Small intestine (tissue), 7 donors: ENCODE measurements around the gene GPR152. TPM values are rescaled to one million over a fixed set of nuclear protein-coding genes. Genes with fewer than 3 reads are reported as not detected.
"Not testable (repeated sequence)": the region's sequence is repeated elsewhere in the genome, so short reads cannot be mapped to it uniquely, and the experiment has no call there.

Experiments used
- DNase-seq, 2 donors: peaks; one replicate each; pipeline versions ENCODE4 v3.0.0 to v3.0.0-alpha.2; 2013
- FAIRE-seq: peaks from 2 replicates; lab custom pipeline; 2012; peaks lifted over from hg19 to GRCh38; lab: Jason Lieb, UNC
- H3K27ac ChIP-seq, 3 donors: one replicate each; pipeline ENCODE4 v1.5.1; 2013; ENCODE audit warnings: low read length in 2 of 3, mild to moderate bottlenecking in 2 of 3, control low read depth in 1 of 3, inconsistent platforms in 1 of 3, low read depth in 1 of 3, moderate library complexity in 1 of 3
- H3K27me3 ChIP-seq, 3 donors: one replicate each; pipeline ENCODE4 v1.6.1; 2013; ENCODE audit warnings: low read length in 3 of 3, inconsistent platforms in 1 of 3; ENCODE audit not compliant: control insufficient read depth in 3 of 3, insufficient read depth in 3 of 3
- H3K36me3 ChIP-seq, 3 donors: one replicate each; pipeline ENCODE4 v1.6.1; 2013; ENCODE audit warnings: low read length in 3 of 3, inconsistent platforms in 1 of 3, low read depth in 1 of 3, mild to moderate bottlenecking in 1 of 3, moderate library complexity in 1 of 3; ENCODE audit not compliant: control insufficient read depth in 3 of 3, insufficient read depth in 2 of 3
- H3K4me1 ChIP-seq, 3 donors: one replicate each; pipeline ENCODE4 v1.6.1; 2013; ENCODE audit warnings: low read length in 2 of 3, inconsistent platforms in 1 of 3, low read depth in 1 of 3, mild to moderate bottlenecking in 1 of 3, moderate library complexity in 1 of 3; ENCODE audit not compliant: control insufficient read depth in 3 of 3, insufficient read depth in 2 of 3
- H3K4me3 ChIP-seq, 3 donors: one replicate each; pipeline ENCODE4 v1.5.1; 2013; ENCODE audit warnings: low read length in 3 of 3, control low read depth in 1 of 3, inconsistent platforms in 1 of 3, low read depth in 1 of 3, mild to moderate bottlenecking in 1 of 3, moderate library complexity in 1 of 3
- H3K9me3 ChIP-seq, 2 donors: one replicate each; pipeline ENCODE4 v1.6.1; 2013; ENCODE audit warnings: low read depth in 1 of 2, low read length in 1 of 2; ENCODE audit not compliant: control insufficient read depth in 2 of 2, insufficient read depth in 1 of 2
- WGBS, 3 donors: extraction: QIAGEN DNeasy Blood & Tissue Kit; methylation state at CpG; one replicate each; pipeline ENCODE4 v1.1.7; 2013; 5-methylcytosine and 5-hydroxymethylcytosine counted together
- polyA plus RNA-seq, 4 donors: library from polyadenylated mRNA; stranded (reverse) in 3 of 4; unstranded in 1 of 4; fragments of 200-250 nt in 3 of 4; fragments of 120-200 nt in 1 of 4; gene quantifications; one replicate each; pipeline versions ENCODE4 v1.2.1 to v1.2.3, GENCODE V29; 2013
- donor health status: healthy with polysubstance abuse.
- donor health status: control.
- donor health status: control.
- donor health status: Bipolar disorder and iron deficiency.
- donor health status: healthy.

The GPR152 gene
- polyA plus RNA-seq, 4 donors = 0.04 TPM; not detected in 3

DNA sequence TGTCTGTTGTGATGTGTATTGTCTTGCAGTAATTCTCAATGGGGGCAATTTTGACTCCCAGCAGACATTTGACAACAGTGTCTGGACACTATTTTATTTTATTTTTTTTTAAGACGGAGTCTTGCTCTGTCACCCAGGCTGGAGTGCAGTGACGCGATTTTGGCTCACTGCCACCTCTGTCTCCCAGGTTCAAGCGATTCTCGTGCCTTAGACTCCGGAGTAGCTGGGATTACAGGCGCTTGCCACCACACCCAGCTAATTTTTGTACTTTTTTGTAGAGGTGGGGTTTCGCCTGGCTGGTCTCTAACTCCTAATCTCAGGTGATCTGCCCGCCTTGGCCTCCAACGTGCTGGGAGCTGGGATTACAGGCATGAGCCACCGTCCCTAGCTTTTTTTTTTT, 22.8 kb downstream of the GPR152 start:
- Histone ChIP-seq H3K9me3 (no peaks in the 10 kb centered on the region), H3K4me1 (peaks cover 4 to 16% (median 4%) of the 10 kb centered on the region in 3 donors), H3K4me3 (peak overlapping the region in 2 of 3 donors; percentile 54 to 57), H3K36me3 (peaks cover 3 to 58% (median 13%) of the 10 kb centered on the region in 3 donors), H3K27me3 (no peaks in the 10 kb centered on the region), H3K27ac (no peak overlapping the region)
- no peak for DNase-seq
- FAIRE-seq = no peak
- 61 to 83% (median 72%) methylated on average over 11 of the region's 11 CpGs for WGBS, 3 donors

DNA sequence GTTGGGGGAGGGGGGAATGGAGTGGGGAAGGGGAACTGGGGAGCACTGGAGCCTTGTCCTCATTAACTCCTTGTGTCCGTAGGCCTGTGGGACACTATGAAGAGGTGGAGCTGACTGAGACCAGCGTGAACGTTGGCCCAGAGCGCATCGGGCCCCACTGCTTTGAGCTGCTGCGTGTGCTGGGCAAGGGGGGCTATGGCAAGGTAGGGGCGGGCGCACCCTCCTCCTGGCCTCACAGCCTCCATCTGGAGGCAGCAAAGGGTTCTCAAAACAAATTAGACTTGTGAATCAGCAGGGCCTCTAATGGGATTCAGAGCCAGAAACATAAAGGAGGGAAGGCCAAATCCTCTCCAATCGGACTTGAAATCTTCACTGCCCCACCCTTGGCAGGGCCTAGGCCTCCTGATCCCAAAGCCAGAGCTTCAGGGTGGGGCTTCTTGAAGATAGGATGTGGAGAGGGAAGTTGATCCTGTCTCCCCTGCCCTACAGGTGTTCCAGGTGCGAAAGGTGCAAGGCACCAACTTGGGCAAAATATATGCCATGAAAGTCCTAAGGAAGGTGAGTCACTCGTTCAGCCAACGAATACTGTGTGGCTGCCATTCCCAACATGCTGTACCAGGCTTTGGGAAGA, 23.4 kb downstream of the GPR152 start:
- no peaks in the 10 kb centered on the region for H3K9me3 ChIP-seq
- WGBS, 3 donors = 16 to 40% (median 30%) methylated on average over 12 of the region's 12 CpGs
- H3K4me3 ChIP-seq = peak overlapping the region; percentile 54 to 65 (median 57)
- DNase-seq = no peak
- H3K27ac ChIP-seq = peak overlapping the region in 2 of 3 donors; percentile 70 to 89
- H3K36me3 ChIP-seq = peaks cover 3 to 53% (median 13%) of the 10 kb centered on the region in 3 donors
- peaks cover 4 to 16% (median 4%) of the 10 kb centered on the region in 3 donors for H3K4me1 ChIP-seq
- H3K27me3 ChIP-seq = no peaks in the 10 kb centered on the region
- FAIRE-seq = no peak

DNA sequence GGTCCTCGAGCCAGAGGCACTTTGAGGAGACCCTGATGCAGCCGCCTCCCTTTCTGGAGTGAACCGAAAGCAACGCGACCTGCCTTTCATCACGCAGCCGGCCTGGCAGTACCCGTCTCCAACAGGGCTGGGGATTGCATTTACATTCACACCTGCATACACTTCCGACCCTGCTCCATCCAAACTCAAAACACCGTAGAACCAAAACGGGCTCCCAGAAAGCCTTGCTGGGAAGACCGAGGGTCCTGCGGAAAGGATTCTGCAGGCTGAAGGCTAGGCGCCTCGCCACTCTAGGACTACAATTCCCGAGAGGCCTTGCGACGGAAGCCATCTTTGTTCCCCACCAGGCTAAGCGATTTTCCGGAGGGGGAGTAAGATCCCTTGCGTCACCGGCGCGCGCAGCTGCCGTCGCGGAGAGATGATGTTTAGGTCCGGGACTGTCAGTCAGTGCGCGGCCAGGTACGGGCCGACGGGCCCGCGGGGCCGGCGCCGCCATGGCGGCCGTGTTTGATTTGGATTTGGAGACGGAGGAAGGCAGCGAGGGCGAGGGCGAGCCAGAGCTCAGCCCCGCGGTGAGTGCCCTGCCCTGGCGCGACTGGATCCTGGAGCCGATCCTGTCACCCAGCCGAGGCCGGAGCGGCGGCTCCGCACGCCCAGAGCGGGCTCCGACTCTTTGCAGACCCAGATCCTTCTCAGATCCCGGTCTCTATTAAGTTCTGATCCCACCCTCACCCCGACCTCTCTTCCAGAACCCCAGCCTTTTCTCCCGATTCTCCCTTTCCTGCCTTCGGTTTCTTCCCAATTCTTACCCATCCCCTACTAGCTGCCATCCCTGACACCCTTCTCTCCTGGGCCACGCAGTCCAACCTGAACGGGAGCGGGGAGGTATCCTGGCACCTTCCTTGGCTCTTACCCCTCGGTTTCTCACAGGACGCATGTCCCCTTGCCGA, 24.2 kb downstream of the GPR152 start, which contains the start of gene RPS6KB2:
RPS6KB2 (plus strand) TSS at position 443 of the 950 bp plus-strand sequence; CDS start at position 495, 52 bp downstream.
- H3K4me1 ChIP-seq = peaks cover 4 to 16% (median 4%) of the 10 kb centered on the region in 3 donors
- H3K27ac ChIP-seq = peak within 1 kb of the TSS; percentile 69 to 89 (median 80)
- DNase-seq = peak; percentile 98 to 99
- WGBS, 3 donors = 0 to 1% (median 0%) methylated on average over 58 to 68 of the region's 68 CpGs
- peaks cover 3 to 45% (median 13%) of the 10 kb centered on the region in 3 donors for H3K36me3 ChIP-seq
- FAIRE-seq = no peak
- no peaks in the 10 kb centered on the region for H3K9me3 ChIP-seq
- peak within 1 kb of the TSS; percentile 54 to 65 (median 57) for H3K4me3 ChIP-seq
- H3K27me3 ChIP-seq = no peaks in the 10 kb centered on the region

DNA sequence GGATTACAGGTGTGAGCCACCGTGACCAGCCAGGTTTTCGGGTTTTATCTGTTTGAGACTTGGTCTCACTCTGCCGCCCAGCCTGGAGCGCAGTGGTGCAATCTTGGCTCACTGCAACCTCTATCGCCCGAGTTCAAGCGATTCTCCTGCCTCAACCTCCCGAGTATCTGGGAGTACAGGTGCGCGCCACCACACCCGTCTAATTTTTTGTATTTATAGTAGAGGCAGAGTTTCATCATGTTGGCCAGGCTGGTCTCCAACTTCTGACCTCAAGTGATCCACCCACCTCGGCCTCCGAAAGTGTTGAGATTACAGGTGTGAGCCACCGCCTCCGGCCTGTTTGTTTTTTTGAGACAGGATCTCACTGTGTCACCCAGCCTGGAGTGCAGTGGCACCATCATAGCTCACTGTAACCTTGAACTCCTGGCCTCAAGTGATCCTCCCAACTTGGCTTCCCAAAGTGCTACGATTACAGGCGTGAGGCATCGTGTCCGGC, 25.1 kb downstream of the GPR152 start:
- Histone ChIP-seq H3K27ac (peak overlapping the region; percentile 69 to 89 (median 80)), H3K36me3 (peaks cover under 1 to 36% (median 11%) of the 10 kb centered on the region in 3 donors), H3K4me3 (peak overlapping the region in 2 of 3 donors; percentile 54 to 57), H3K4me1 (peaks cover 4 to 20% (median 4%) of the 10 kb centered on the region in 3 donors)
- not testable (repeated sequence) for FAIRE-seq, H3K9me3 ChIP-seq, DNase-seq, H3K27me3 ChIP-seq
- 54 to 68% (median 63%) methylated on average over 19 of the region's 19 CpGs for WGBS, 3 donors

DNA sequence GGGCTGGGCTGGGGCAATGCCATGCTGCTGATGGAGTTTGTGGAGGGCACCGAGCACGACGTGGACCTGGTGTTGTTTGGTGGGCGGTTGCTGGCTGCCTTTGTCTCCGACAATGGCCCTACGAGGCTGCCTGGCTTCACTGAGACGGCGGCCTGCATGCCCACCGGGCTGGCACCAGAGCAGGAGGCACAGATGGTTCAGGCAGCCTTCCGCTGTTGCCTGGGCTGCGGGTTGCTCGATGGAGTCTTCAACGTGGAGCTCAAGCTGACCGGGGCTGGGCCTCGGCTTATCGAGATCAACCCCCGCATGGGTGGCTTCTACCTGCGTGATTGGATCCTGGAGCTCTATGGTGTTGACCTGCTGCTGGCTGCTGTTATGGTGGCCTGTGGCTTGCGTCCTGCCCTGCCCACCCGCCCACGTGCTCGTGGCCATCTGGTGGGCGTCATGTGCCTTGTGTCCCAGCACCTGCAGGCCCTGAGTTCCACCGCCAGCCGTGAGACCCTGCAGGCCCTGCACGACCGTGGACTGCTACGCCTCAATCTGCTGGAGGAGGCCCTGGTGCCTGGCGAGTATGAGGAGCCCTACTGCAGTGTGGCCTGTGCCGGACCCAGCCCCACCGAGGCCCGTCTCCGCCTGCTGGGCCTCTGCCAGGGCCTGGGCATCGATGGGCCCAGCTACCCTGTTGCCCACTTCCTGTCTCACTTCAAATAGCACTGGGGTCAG, 28.5 kb downstream of the GPR152 start:
- peaks cover 0 to 22% (median 0%) of the 10 kb centered on the region in 3 donors for H3K4me1 ChIP-seq
- H3K36me3 ChIP-seq = peaks cover 0 to 2% (median 0%) of the 10 kb centered on the region in 3 donors
- H3K27ac ChIP-seq = no peak overlapping the region
- DNase-seq (no peak), FAIRE-seq (no peak)
- no peak overlapping the region for H3K4me3 ChIP-seq
- WGBS, 3 donors = 86 to 90% (median 89%) methylated on average over 23 to 34 of the region's 34 CpGs
- H3K27me3 ChIP-seq = no peaks in the 10 kb centered on the region
- no peaks in the 10 kb centered on the region for H3K9me3 ChIP-seq

DNA sequence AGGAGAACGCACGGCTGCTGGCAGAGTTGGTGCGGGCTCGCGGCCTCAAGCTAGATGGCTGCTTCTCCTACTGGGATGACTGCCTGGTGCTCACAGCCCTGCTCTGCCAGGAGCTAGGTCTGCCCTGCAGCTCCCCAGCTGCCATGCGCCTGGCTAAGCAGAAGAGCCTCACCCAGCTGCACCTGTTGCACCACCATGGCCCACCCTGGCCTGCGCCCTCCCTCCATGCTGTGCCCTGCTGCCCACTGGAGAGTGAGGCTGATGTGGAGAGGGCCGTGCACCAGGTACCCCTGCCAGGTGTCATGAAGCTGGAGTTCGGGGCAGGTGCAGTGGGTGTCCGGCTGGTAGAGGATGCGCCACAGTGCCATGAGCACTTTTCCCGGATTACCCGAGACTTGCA, 29.1 kb downstream of the GPR152 start:
- Histone ChIP-seq H3K4me1 (peaks cover 0 to 19% (median 0%) of the 10 kb centered on the region in 3 donors), H3K27me3 (no peaks in the 10 kb centered on the region), H3K27ac (no peak overlapping the region), H3K4me3 (no peak overlapping the region), H3K9me3 (no peaks in the 10 kb centered on the region), H3K36me3 (peaks cover 0 to 2% (median 0%) of the 10 kb centered on the region in 3 donors)
- DNase-seq (no peak), FAIRE-seq (no peak)
- WGBS, 3 donors = 94 to 96% (median 95%) methylated on average over 13 of the region's 13 CpGs

DNA sequence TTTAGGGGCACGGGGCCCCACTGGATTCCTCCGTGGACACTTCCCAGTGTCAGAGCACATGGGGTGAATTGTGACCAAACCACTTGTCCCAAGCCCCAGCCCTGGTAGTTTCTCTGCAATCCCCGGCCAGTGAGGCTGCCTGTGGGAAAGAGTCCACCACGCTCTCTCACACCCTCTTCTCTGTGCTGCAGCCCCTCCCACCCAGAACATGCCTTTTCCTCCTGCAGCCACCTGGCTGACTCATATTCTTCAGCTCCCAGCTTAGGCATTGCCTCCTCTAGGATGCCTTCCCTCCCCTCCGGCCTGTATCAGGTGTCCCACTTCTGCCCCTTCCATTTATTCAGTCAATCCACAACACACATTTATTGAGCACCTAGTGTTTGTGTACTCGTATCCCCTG, 29.6 kb downstream of the GPR152 start:
- Histone ChIP-seq H3K27me3 (no peaks in the 10 kb centered on the region), H3K9me3 (no peaks in the 10 kb centered on the region), H3K4me1 (peaks cover 0 to 19% (median 0%) of the 10 kb centered on the region in 3 donors), H3K36me3 (peaks cover 0 to 2% (median 0%) of the 10 kb centered on the region in 3 donors), H3K4me3 (no peak overlapping the region), H3K27ac (no peak overlapping the region)
- WGBS, 3 donors = 46 to 65% (median 61%) methylated on average over 6 of the region's 6 CpGs
- FAIRE-seq (no peak), DNase-seq (peak in 1 of 2 donors; percentile 36)
